Esophagus (tissue), 2 donors: Measurements from ENCODE around the gene MAP4. TPM values are rescaled to one million over a fixed set of nuclear protein-coding genes. Genes with fewer than 3 reads are reported as not detected.
"Not testable (repeated sequence)": the region's sequence is repeated elsewhere in the genome, so short reads cannot be mapped to it uniquely, and the experiment has no call there.

Experiments
- H3K27ac ChIP-seq, 2 donors: one replicate each; pipeline ENCODE4 v1.5.1; 2013; ENCODE audit warnings: low read depth in 2 of 2, mild to moderate bottlenecking in 2 of 2, inconsistent platforms in 1 of 2, low read length in 1 of 2, moderate library complexity in 1 of 2
- H3K27me3 ChIP-seq, 2 donors: one replicate each; pipeline ENCODE4 v1.6.1; 2013; ENCODE audit warnings: low read length in 2 of 2, control low read depth in 1 of 2, mild to moderate bottlenecking in 1 of 2; ENCODE audit not compliant: insufficient read depth in 2 of 2, control insufficient read depth in 1 of 2
- H3K36me3 ChIP-seq, 2 donors: one replicate each; pipeline ENCODE4 v1.6.1; 2013; ENCODE audit warnings: low read length in 1 of 2; ENCODE audit not compliant: control insufficient read depth in 2 of 2, insufficient read depth in 2 of 2
- H3K4me1 ChIP-seq, 2 donors: one replicate each; pipeline ENCODE4 v1.6.1; 2013; ENCODE audit warnings: low read length in 1 of 2; ENCODE audit not compliant: control insufficient read depth in 2 of 2, insufficient read depth in 2 of 2
- H3K4me3 ChIP-seq, 2 donors: one replicate each; pipeline ENCODE4 v1.5.1; 2013; ENCODE audit warnings: low read length in 2 of 2, mild to moderate bottlenecking in 2 of 2, low read depth in 1 of 2, moderate library complexity in 1 of 2
- H3K9me3 ChIP-seq, 2 donors: one replicate each; pipeline ENCODE4 v1.6.1; 2013; ENCODE audit warnings: mild to moderate bottlenecking in 2 of 2, low read depth in 1 of 2, low read length in 1 of 2, moderate library complexity in 1 of 2; ENCODE audit not compliant: control insufficient read depth in 2 of 2, insufficient read depth in 1 of 2
- WGBS, 2 donors: extraction: QIAGEN DNeasy Blood & Tissue Kit; methylation state at CpG; one replicate each; pipeline ENCODE4 v1.1.7; 2013; 5-methylcytosine and 5-hydroxymethylcytosine counted together
- polyA plus RNA-seq, 2 donors: library from polyadenylated mRNA; stranded (reverse); fragments of 200-250 nt; gene quantifications; one replicate each; pipeline ENCODE4 v1.2.3, GENCODE V29; 2013
- donor health status: healthy with polysubstance abuse.
- donor health status: Bipolar disorder and iron deficiency.

MAP4 gene
- polyA plus RNA-seq, 2 donors = 48.8 to 60.4 TPM

DNA sequence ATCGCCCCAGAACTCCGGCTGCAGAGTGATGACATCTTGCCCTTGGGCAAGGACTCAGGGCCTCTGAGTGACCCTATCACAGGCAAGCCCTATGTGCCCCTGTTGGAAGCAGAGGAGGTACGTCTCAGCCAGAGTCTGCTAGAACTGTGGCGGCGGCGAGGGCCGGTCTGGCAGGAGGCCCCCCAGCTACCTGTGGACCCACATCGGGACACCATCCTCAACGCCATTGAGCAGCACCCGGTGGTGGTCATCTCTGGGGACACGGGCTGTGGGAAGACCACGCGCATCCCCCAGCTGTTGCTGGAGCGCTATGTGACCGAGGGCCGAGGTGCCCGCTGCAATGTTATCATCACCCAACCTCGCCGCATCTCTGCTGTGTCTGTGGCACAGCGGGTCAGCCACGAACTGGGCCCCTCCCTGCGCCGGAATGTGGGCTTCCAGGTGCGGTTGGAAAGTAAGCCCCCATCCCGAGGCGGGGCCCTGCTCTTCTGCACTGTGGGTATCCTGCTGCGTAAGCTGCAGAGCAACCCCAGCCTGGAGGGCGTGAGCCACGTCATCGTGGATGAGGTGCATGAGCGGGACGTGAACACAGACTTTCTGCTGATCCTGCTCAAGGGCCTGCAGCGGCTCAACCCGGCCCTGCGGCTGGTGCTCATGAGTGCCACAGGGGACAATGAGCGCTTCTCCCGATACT, 169.9 kb downstream of the MAP4 start:
- no peaks in the 10 kb centered on the region for H3K27me3 ChIP-seq
- peaks cover 30 to 85% of the 10 kb centered on the region in 2 donors for H3K36me3 ChIP-seq
- H3K9me3 ChIP-seq = no peaks in the 10 kb centered on the region
- 89 to 90% methylated on average over 35 to 37 of the region's 37 CpGs for WGBS, 2 donors
- no peaks in the 10 kb centered on the region for H3K4me1 ChIP-seq
- H3K27ac ChIP-seq = no peak overlapping the region
- no peak overlapping the region for H3K4me3 ChIP-seq

DNA sequence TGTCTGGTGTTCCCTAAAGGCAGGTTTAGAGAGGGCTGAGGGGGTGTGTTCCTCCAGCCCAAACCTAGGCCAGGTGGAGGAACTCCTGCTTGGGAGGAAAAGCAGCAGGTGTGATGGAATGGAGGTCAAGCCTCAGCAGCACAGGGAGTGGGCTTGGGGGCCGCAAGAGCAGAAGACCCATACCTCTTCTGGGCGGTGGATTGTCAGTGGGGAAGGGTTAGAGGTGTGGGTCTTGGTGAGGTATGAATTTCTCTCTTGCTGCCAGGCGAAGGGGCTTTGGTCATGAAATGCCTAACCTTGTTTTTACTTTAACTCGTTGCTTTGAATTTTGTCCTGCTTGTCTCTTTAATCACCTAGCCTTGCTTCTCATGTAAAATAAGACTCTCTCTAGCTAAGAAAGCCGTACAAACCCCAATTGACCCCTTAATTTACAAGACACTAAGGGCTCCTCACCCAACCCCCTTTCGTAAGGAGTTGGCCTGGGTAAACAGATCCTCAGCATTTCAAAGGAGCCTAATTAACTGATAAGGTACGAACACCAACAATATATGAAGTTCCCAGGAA, 174.3 kb downstream of the MAP4 start:
- H3K4me3 ChIP-seq = no peak overlapping the region
- no peaks in the 10 kb centered on the region for H3K9me3 ChIP-seq
- H3K27me3 ChIP-seq = no peaks in the 10 kb centered on the region
- 85% methylated on average over 7 of the region's 7 CpGs for WGBS, 2 donors
- peaks cover 18 to 63% of the 10 kb centered on the region in 2 donors for H3K36me3 ChIP-seq
- no peak overlapping the region for H3K27ac ChIP-seq
- H3K4me1 ChIP-seq = no peaks in the 10 kb centered on the region

DNA sequence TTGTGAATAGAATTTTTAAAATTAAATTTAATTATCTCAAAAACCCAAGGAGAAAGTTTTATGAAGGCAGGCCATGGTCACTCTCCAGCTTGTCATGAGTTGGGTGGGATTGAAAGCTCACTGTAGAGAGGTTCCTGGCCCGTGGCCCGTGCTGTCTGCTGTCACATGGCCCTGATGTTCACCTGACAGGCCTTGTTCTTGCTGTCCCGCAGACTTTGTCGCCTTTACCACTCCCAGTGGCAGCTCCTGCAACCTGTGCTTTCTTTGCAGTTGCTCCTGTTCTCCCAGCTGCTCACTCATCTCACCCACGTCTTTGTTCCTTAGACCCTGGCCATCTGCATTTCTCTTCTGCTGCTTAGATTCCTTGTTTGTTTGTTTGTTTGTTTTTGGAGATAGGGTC, 177.7 kb downstream of the MAP4 start:
- Histone ChIP-seq H3K4me1 (no peaks in the 10 kb centered on the region), H3K9me3 (no peaks in the 10 kb centered on the region), H3K27ac (no peak overlapping the region), H3K27me3 (no peaks in the 10 kb centered on the region), H3K36me3 (peaks cover 4 to 43% of the 10 kb centered on the region in 2 donors), H3K4me3 (no peak overlapping the region)
- WGBS, 2 donors = 90 to 93% methylated on average over 5 of the region's 5 CpGs

DNA sequence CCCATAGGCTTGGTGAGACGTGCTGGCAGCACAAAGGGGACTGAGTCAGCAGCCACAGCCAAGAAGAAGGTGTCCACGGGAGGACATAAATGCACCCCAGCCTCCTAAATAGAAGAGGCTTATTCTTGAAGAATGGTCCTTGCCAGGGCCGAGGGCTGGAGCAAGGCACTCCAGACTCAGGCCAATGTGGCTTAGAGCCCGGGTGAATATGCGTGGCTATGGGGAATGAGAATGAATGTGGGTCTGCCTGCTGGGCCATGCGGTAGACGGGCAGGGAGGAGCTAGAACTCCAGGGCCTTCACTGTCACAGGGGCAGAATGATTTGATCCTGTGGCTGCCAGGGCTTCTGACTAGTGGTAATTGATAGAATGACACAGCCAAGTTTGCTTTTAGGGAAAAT, 179.2 kb downstream of the MAP4 start:
- Histone ChIP-seq H3K4me1 (no peaks in the 10 kb centered on the region), H3K27ac (no peak overlapping the region), H3K27me3 (no peaks in the 10 kb centered on the region), H3K9me3 (no peaks in the 10 kb centered on the region), H3K36me3 (peaks cover 0 to 35% of the 10 kb centered on the region in 2 donors), H3K4me3 (no peak overlapping the region)
- WGBS, 2 donors = 75 to 78% methylated on average over 7 of the region's 7 CpGs

DNA sequence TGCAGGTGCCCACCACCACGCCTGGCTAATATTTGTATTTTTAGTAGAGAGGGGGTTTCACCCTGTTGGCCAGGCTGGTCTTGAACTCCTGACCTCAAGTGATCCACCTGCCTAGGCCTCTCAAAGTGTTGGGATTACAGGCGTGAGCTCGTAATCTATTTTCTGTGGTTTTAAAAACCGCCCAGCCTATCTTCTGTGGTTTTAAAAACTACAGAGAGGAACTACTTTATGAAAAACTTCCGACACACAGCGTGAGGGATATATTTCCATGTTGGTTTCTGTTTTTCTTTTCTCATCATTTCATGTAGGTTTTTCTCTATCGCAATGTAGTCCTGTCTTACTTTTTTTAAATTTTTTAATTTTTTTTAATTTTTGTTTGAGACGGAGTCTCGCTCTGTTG, 186.7 kb downstream of the MAP4 start:
- not testable (repeated sequence) for H3K4me3 ChIP-seq, H3K9me3 ChIP-seq, H3K27ac ChIP-seq, H3K4me1 ChIP-seq, H3K27me3 ChIP-seq
- peaks cover 11 to 21% of the 10 kb centered on the region in 2 donors for H3K36me3 ChIP-seq
- 88 to 91% methylated on average over 9 of the region's 9 CpGs for WGBS, 2 donors

DNA sequence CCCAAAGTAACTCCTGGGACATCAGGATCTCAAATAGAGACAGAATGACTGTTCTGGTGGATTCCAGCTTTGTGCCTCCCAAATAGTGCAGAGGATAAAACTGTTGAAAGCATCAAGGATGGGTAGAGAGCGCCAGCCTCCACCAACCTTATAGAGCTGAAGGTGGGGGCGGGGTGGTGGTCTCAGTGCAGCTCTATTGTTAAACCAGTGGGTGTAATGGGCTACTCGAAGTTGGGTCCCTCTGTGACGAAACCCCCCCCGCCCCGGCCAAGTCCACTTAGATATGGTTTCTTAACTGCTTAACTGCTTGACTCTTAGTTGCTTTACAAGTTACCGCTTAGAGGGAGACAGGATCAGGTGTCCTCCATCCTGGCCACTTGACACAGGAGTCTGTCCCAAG, 190.6 kb downstream of the MAP4 start:
- peak overlapping the region; percentile 82 to 83 for H3K4me3 ChIP-seq
- peaks cover 11 to 13% of the 10 kb centered on the region in 2 donors for H3K36me3 ChIP-seq
- peak overlapping the region in 1 of 2 donors; percentile 66 for H3K27ac ChIP-seq
- H3K27me3 ChIP-seq = no peaks in the 10 kb centered on the region
- peaks cover 0 to 9% of the 10 kb centered on the region in 2 donors for H3K4me1 ChIP-seq
- 17 to 19% methylated on average over 7 of the region's 7 CpGs for WGBS, 2 donors
- H3K9me3 ChIP-seq = no peaks in the 10 kb centered on the region

DNA sequence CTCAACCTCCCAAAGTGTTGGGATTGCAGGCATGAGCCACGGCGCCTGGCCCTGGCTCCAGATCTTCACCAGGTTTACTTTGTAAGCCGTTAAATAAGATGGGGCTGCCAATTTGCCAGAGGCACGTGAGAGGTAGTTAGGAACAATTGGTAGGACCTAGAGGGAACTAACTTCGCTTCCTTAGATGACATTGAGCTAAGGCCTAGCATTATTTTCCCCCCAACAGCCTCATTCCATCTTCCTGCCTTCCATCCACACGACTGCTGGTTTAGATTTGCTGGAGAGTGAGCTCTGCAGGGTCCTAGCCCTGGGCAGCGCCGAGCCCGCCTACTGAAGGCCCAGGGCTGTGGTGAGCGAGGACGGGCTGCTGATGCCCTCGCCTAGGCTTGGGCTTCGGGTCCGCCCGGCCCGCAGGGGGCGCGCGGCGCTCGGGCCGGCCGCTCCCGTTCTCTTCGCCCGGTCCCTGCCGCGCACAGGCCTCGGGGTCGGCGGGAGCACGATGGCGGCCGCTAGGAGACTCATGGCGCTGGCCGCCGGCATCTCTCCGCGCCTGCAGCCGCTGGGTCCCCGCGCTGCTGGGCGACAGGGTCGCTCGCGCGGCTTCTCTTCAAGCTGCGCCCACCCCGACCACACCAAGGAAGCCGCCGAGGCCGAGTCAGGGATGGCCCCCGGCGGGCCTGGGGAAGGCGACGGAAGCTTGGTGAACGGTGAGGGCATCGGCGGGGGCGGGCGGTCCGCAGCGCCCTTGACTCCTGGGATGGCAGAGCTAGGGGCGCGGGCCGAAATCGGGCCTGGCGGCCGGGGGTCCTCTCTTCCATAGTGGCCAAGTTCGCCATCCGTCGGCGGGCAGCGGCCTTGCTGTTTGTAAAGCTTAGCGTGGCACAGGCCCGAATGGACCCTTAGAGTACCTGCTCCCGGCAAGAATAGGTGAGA, 191.4 kb downstream of the MAP4 start:
- H3K36me3 ChIP-seq = peaks cover 10 to 13% of the 10 kb centered on the region in 2 donors
- WGBS, 2 donors = 3 to 4% methylated on average over 60 to 77 of the region's 77 CpGs
- no peaks in the 10 kb centered on the region for H3K27me3 ChIP-seq
- peak overlapping the region; percentile 82 to 83 for H3K4me3 ChIP-seq
- H3K9me3 ChIP-seq = no peaks in the 10 kb centered on the region
- peaks cover 0 to 9% of the 10 kb centered on the region in 2 donors for H3K4me1 ChIP-seq
- H3K27ac ChIP-seq = peak overlapping the region; percentile 54 to 66

DNA sequence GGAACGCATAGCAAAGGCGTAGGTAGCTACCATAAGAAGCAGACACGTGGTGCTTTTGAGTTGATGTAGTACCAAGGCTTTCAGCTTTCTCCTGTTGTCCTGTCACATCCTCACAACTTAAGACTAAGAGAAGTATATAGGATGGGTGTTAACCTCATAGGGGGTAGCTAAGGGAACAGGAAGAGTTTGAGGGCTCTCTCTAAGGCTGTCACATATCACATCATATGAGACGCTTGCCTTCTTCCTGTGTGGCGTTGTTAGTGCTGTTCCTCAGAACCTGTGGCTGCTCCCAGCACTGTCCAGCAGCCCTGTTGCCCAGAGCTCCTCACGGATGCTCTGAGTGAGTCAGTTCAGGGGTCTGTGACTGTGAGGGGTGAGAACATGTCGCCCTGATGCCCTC, 198.6 kb downstream of the MAP4 start:
- H3K27me3 ChIP-seq = no peaks in the 10 kb centered on the region
- peaks cover 6 to 8% of the 10 kb centered on the region in 2 donors for H3K36me3 ChIP-seq
- H3K4me1 ChIP-seq = no peaks in the 10 kb centered on the region
- no peaks in the 10 kb centered on the region for H3K9me3 ChIP-seq
- WGBS, 2 donors = 91 to 94% methylated on average over 7 of the region's 7 CpGs
- no peak overlapping the region for H3K27ac ChIP-seq
- H3K4me3 ChIP-seq = no peak overlapping the region

DNA sequence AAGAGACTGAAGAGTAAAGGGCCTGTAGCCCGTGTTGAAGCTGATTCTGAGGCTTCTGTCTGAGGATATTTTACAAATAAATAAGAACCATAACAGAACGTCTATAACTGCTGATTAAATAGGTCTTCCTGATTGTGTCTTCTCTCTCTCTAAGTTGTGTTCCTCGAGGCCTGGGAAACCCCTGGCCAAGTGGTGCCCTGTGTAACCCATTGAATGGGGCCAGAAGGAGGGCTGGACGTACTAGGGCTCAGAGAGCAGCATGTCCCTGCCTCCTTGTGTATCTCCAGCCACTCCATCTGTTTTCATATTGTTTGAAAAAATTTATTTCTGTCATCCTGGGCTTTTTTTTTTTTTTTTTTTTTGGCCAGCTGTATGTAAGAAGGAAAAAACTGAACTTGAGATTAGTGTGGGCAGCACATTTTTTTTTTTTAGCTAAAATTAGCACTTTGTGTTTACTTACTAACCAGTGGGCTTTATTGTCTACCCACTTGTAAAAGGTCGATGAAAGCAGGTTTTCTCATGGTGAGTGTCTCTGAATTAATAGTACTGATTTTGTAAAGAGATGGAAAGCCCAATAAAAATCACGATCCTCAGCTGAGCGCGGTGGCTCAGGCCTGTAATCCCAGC, 202.6 kb downstream of the MAP4 start:
- Histone ChIP-seq H3K4me1 (no peaks in the 10 kb centered on the region), H3K27ac (no peak overlapping the region), H3K4me3 (no peak overlapping the region), H3K36me3 (peaks cover 0 to 15% of the 10 kb centered on the region in 2 donors), H3K27me3 (no peaks in the 10 kb centered on the region), H3K9me3 (no peaks in the 10 kb centered on the region)
- 76 to 80% methylated on average over 8 of the region's 8 CpGs for WGBS, 2 donors
